Measurements from ENCODE around the gene PLSCR4. TPM values are rescaled to one million over a fixed set of nuclear protein-coding genes. Genes with fewer than 3 reads are reported as not detected.

Gene PLSCR4
- total and polyA plus RNA-seq, 2 donors (not counting 3 experiments of a cell fraction or from before 2014, with no cell fraction given), result 81.5 to 91.7 TPM

GRCh38 chr3:146222204-146223046 is 28.5 kb downstream of the PLSCR4 start:
- peak overlapping the region; percentile 67 for H3K27ac ChIP-seq (ENCODE audit: insufficient read depth, low read depth, low read length)
- no peaks in the 10 kb centered on the region for H3K79me2 ChIP-seq (ENCODE audit: control insufficient read depth, insufficient read depth, low read length)
- H3K9ac ChIP-seq (replicated peaks; ENCODE audit: extremely low read depth, insufficient read depth, low read length), result peak overlapping the region; percentile 47
- no TSS peak for BruUV-seq (replicated peaks)
- dilution Hi-C loops (cut with MboI; ENCODE audit: extremely low pct_ligation_motif_present, low sequenced_read_pairs), result no loop called here
- H3K9me1 ChIP-seq (replicated peaks; ENCODE audit: control insufficient read depth, extremely low read depth, insufficient read depth, low read length), result no peaks in the 10 kb centered on the region
- H3K4me3 ChIP-seq (replicated peaks in 1 of 3; ENCODE audit: insufficient read depth in 1 of 3, low read depth in 1 of 3, low read length in 3 of 3), result peak overlapping the region in 1 of 3 experiments; percentile 10
- H2AFZ ChIP-seq (ENCODE audit: low read depth, low read length), result no peak overlapping the region
- TF ChIP-seq POLR2AphosphoS5 (IDR thresholded peaks at IDR 0.05; ENCODE audit: insufficient read depth, low read depth, low read length) (no peak), CTCF (IDR thresholded peaks at IDR 0.05; ENCODE audit: extremely low read depth in 1 of 2, insufficient read depth in 1 of 2, low read depth in 1 of 2, low read length in 2 of 2) (peak in 1 of 2 donors; percentile 6), MAX (IDR thresholded peaks at IDR 0.05; ENCODE audit: insufficient read depth, insufficient read length) (no peak), JUN (IDR thresholded peaks at IDR 0.05; ENCODE audit: borderline replicate concordance, insufficient read depth, insufficient read length, low read depth) (peak; percentile 55), FOS (IDR thresholded peaks at IDR 0.05; ENCODE audit: borderline replicate concordance, insufficient read depth, low read length) (peak; percentile 41), GATA2 (IDR thresholded peaks at IDR 0.05; ENCODE audit: insufficient read depth, insufficient read length, low read depth, low read length) (peak; percentile 92)
- FAIRE-seq (peak; percentile 91), DNase-seq (ENCODE audit: low read depth, low spot score) (peak; percentile 95)
- no peaks in the 10 kb centered on the region for H3K9me3 ChIP-seq (replicated peaks; ENCODE audit: control insufficient read depth, insufficient read depth, low read length)
- CTCF ChIA-PET, result interaction anchor here (0.8 to 3.6 kb wide), 14 partner anchors 13 to 446 kb away, joined by 3 to 69 read pairs (median 5); partner anchors contain the start of genes PLOD2 and PLSCR4
- H3K36me3 ChIP-seq (ENCODE audit: control insufficient read depth in 2 of 2, extremely low read depth in 1 of 2, insufficient read depth in 2 of 2, low read length in 2 of 2), result peaks cover 0 to 5% of the 10 kb centered on the region in 2 experiments
- peak overlapping the region; percentile 44 for H3K4me2 ChIP-seq (ENCODE audit: insufficient read depth, low read length)
- intact Hi-C loops (cut with micrococcal nuclease), result loop anchor here (1.0 to 2.0 kb wide), 8 partner anchors 19 to 418 kb away; partner anchors contain the start of gene PLOD2
- H3K4me1 ChIP-seq (ENCODE audit: control insufficient read depth, extremely low read depth, insufficient read depth, low read length), result peaks cover 46% of the 10 kb centered on the region
- no peaks in the 10 kb centered on the region for H3K27me3 ChIP-seq (ENCODE audit: control insufficient read depth in 2 of 2, insufficient read depth in 2 of 2, low read length in 2 of 2)
- H4K20me1 ChIP-seq (replicated peaks; ENCODE audit: control insufficient read depth, extremely low read depth, insufficient read depth, low read length), result no peaks in the 10 kb centered on the region
- POLR2A ChIA-PET, result interaction anchor here (1.0 to 1.2 kb wide), 2 partner anchors 86 to 105 kb away, joined by 5 read pairs; no protein-coding TSS in a partner anchor
